ENCODE results near the gene PTPRT. TPM values are rescaled to one million over a fixed set of nuclear protein-coding genes. Genes with fewer than 3 reads are reported as not detected.

Gene PTPRT
- total RNA-seq, 1 experiment from 2014 or later, result not detected

DNA sequence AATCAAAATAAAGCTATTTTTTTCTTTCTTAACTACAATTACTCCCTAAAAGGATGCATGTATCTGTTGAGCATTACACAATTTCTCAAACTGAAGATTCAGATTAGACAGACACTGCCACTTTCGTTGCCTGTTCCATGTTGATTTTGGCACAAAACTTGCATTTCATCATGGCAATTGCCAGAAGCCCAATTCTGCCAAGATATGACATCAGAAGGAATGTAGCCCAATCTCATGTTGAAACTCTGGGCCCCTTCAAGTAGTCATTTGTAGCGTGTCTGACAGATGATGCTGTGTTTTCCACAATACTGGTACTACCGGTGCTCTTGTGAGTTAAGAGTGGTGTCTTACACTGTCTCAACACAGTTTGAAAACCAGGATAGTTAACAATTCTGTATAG, 705.4 kb downstream of the PTPRT start:
- Histone ChIP-seq H3K9me2 (replicated peaks; ENCODE audit: low read length) (no peaks in the 10 kb centered on the region), H3K4me1 (ENCODE audit: insufficient read depth, low read length) (no peaks in the 10 kb centered on the region), H4K20me1 (ENCODE audit: low read length) (no peaks in the 10 kb centered on the region), H2AFZ (ENCODE audit: low read length) (no peak overlapping the region), H3K4me2 (ENCODE audit: low read length) (no peak overlapping the region), H3K79me2 (ENCODE audit: low read length) (no peaks in the 10 kb centered on the region), H3F3A (ENCODE audit: low read length, unreplicated experiment) (no peaks in the 10 kb centered on the region), H3K9me3 (ENCODE audit: low read length) (peaks cover 25% of the 10 kb centered on the region), H3K27me3 (ENCODE audit: low read length) (no peaks in the 10 kb centered on the region), H3K36me3 (ENCODE audit: low read depth, low read length) (no peaks in the 10 kb centered on the region), H3K9ac (ENCODE audit: low read length) (no peak overlapping the region), H3K27ac (ENCODE audit: low read length) (no peak overlapping the region), H3K4me3 (ENCODE audit: low read length) (no peak overlapping the region)
- ChIA-PET CTCF (no interaction called here), POLR2A (ENCODE audit: unreplicated experiment) (no interaction called here)
- no peak for ATAC-seq
- no peak for DNase-seq
- BruUV-seq (replicated peaks), result no TSS peak
- intact Hi-C loops (cut with micrococcal nuclease), result no loop called here
- no peak for TF ChIP-seq EZH2phosphoT487 (IDR thresholded peaks at IDR 0.05; ENCODE audit: borderline replicate concordance, low read length)
- TF ChIP-seq, protein P1, sequence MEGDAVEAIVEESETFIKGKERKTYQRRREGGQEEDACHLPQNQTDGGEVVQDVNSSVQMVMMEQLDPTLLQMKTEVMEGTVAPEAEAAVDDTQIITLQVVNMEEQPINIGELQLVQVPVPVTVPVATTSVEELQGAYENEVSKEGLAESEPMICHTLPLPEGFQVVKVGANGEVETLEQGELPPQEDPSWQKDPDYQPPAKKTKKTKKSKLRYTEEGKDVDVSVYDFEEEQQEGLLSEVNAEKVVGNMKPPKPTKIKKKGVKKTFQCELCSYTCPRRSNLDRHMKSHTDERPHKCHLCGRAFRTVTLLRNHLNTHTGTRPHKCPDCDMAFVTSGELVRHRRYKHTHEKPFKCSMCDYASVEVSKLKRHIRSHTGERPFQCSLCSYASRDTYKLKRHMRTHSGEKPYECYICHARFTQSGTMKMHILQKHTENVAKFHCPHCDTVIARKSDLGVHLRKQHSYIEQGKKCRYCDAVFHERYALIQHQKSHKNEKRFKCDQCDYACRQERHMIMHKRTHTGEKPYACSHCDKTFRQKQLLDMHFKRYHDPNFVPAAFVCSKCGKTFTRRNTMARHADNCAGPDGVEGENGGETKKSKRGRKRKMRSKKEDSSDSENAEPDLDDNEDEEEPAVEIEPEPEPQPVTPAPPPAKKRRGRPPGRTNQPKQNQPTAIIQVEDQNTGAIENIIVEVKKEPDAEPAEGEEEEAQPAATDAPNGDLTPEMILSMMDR (conservative IDR thresholded peaks at IDR 0.05; ENCODE audit: low read depth, low read length), result no peak
- TF ChIP-seq EZH2 (IDR thresholded peaks at IDR 0.05; ENCODE audit: low read length, unreplicated experiment), result no peak

DNA sequence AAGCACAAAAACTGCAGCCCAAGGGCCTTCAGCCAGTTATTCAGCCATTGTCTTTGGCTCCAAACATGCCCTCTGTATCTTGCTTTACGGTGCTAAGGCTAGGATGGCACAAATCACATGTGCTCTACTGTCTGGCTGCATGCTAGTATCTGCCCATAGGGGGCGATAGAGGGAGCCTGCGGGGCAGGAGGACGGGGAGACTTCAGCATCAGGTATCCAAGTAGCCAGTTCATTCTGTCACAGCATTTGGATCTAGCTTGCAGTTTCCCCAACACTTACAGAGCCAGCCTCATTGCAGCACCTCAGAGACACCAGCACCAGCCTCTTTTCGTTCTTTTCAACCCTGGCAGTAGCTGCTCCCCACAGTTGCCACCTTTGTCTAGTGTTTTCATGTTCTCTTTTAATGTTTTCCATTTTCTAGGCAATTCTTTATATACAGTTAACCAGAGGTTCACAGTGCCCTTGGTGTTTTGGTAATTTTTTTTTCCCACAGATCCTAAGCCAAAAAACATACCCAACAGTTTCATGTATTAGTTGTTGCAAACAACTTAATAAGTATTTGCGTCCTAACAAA, 705.9 kb downstream of the PTPRT start:
- ChIA-PET CTCF (no interaction called here), POLR2A (ENCODE audit: unreplicated experiment) (no interaction called here)
- DNase-seq (no peak), ATAC-seq (no peak)
- Histone ChIP-seq H3K27ac (ENCODE audit: low read length) (no peak overlapping the region), H3K4me3 (ENCODE audit: low read length) (no peak overlapping the region), H3K4me2 (ENCODE audit: low read length) (no peak overlapping the region), H3K4me1 (ENCODE audit: insufficient read depth, low read length) (no peaks in the 10 kb centered on the region), H3K27me3 (ENCODE audit: low read length) (no peaks in the 10 kb centered on the region), H3K9ac (ENCODE audit: low read length) (no peak overlapping the region), H3K9me3 (ENCODE audit: low read length) (peaks cover 28% of the 10 kb centered on the region), H2AFZ (ENCODE audit: low read length) (no peak overlapping the region), H4K20me1 (ENCODE audit: low read length) (no peaks in the 10 kb centered on the region), H3K36me3 (ENCODE audit: low read depth, low read length) (no peaks in the 10 kb centered on the region), H3K79me2 (ENCODE audit: low read length) (no peaks in the 10 kb centered on the region), H3K9me2 (replicated peaks; ENCODE audit: low read length) (no peaks in the 10 kb centered on the region), H3F3A (ENCODE audit: low read length, unreplicated experiment) (no peaks in the 10 kb centered on the region)
- intact Hi-C loops (cut with micrococcal nuclease), result no loop called here
- BruUV-seq (replicated peaks), result no TSS peak
- no peak for TF ChIP-seq EZH2phosphoT487 (IDR thresholded peaks at IDR 0.05; ENCODE audit: borderline replicate concordance, low read length)
- TF ChIP-seq, protein P1 (conservative IDR thresholded peaks at IDR 0.05; ENCODE audit: low read depth, low read length), result peak; percentile 30; the same call in 1 of the 2 replicates

DNA sequence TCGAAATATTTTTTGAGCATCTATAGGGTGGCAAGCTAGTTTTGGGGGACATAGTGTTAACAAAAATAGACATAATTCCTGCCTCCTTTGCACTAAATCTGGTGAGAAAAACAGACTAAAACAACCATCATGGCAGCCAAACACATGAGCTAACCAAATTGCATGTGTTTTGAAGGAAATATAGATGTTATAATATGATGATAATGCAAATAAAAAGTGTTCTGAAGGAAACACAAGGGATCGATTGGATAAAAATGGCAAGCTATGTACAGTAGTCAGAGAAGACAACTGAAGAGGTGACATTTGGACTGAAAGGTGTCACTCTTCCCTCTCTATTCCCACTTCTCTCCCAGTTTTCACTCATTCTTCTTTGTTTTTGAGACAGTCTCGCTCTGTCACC, 706.9 kb downstream of the PTPRT start:
- Histone ChIP-seq H3F3A (ENCODE audit: low read length, unreplicated experiment) (no peaks in the 10 kb centered on the region), H3K9me2 (replicated peaks; ENCODE audit: low read length) (no peaks in the 10 kb centered on the region), H3K79me2 (ENCODE audit: low read length) (no peaks in the 10 kb centered on the region), H3K9me3 (ENCODE audit: low read length) (peaks cover 28% of the 10 kb centered on the region; the same call in 1 of the 2 replicates), H3K4me2 (ENCODE audit: low read length) (no peak overlapping the region), H3K27ac (ENCODE audit: low read length) (no peak overlapping the region), H3K27me3 (ENCODE audit: low read length) (no peaks in the 10 kb centered on the region), H3K4me3 (ENCODE audit: low read length) (no peak overlapping the region), H3K36me3 (ENCODE audit: low read depth, low read length) (no peaks in the 10 kb centered on the region), H4K20me1 (ENCODE audit: low read length) (no peaks in the 10 kb centered on the region), H3K9ac (ENCODE audit: low read length) (no peak overlapping the region), H3K4me1 (ENCODE audit: insufficient read depth, low read length) (no peaks in the 10 kb centered on the region), H2AFZ (ENCODE audit: low read length) (no peak overlapping the region)
- TF ChIP-seq EZH2phosphoT487 (IDR thresholded peaks at IDR 0.05; ENCODE audit: borderline replicate concordance, low read length) (no peak), EZH2 (IDR thresholded peaks at IDR 0.05; ENCODE audit: low read length, unreplicated experiment) (no peak)
- TF ChIP-seq, protein P1 (conservative IDR thresholded peaks at IDR 0.05; ENCODE audit: low read depth, low read length), result no peak
- DNase-seq (no peak), ATAC-seq (no peak)
- BruUV-seq (replicated peaks), result no TSS peak
- POLR2A ChIA-PET (ENCODE audit: unreplicated experiment), result no interaction called here
- CTCF ChIA-PET, result no interaction called here
- intact Hi-C loops (cut with micrococcal nuclease), result no loop called here

All from PC-3 (cell line).